Measurements from ENCODE around the gene RIPK1. TPM values are rescaled to one million over a fixed set of nuclear protein-coding genes. Genes with fewer than 3 reads are reported as not detected.
"Not testable (repeated sequence)": the region's sequence is repeated elsewhere in the genome, so short reads cannot be mapped to it uniquely, and the experiment has no call there.

RIPK1 gene
- total RNA-seq, 1 experiment from 2014 or later, result 18.3 TPM

- DNase-seq (ENCODE audit: low spot score), result no peak
Observed at GRCh38 chr6:3136292-3137011, 68.2 kb downstream of the RIPK1 start.

GRCh38 chr6:3137057-3137777, 68.9 kb downstream of the RIPK1 start:
- DNase-seq (ENCODE audit: low spot score), result no peak

GRCh38 chr6:3137873-3138272, 69.6 kb downstream of the RIPK1 start:
- not testable (repeated sequence) for DNase-seq (ENCODE audit: low spot score)

GRCh38 chr6:3138341-3138740, 70.0 kb downstream of the RIPK1 start:
- DNase-seq (ENCODE audit: low spot score), result no peak

GRCh38 chr6:3139090-3139903, 71.0 kb downstream of the RIPK1 start:
- peak; percentile 41 for DNase-seq (ENCODE audit: low spot score)

- DNase-seq (ENCODE audit: low spot score), result no peak
Observed at GRCh38 chr6:3140201-3140600, 71.9 kb downstream of the RIPK1 start.

- DNase-seq (ENCODE audit: low spot score), result no peak
Observed at GRCh38 chr6:3142536-3142935, 74.2 kb downstream of the RIPK1 start.

- no peak for DNase-seq (ENCODE audit: low spot score)
Observed at GRCh38 chr6:3143158-3143557, 74.9 kb downstream of the RIPK1 start.

GRCh38 chr6:3144571-3144970, 76.3 kb downstream of the RIPK1 start:
- DNase-seq (ENCODE audit: low spot score), result no peak

- DNase-seq (ENCODE audit: low spot score), result no peak
Observed at GRCh38 chr6:3147914-3148757, 79.8 kb downstream of the RIPK1 start.

GRCh38 chr6:3151691-3152090, 83.4 kb downstream of the RIPK1 start:
- DNase-seq (ENCODE audit: low spot score), result no peak

GRCh38 chr6:3152689-3153088, 84.4 kb downstream of the RIPK1 start:
- DNase-seq (ENCODE audit: low spot score), result no peak

GRCh38 chr6:3155416-3155815, 87.1 kb downstream of the RIPK1 start:
- not testable (repeated sequence) for DNase-seq (ENCODE audit: low spot score)

- DNase-seq (ENCODE audit: low spot score), result not testable (repeated sequence)
Observed at GRCh38 chr6:3156184-3157130, 88.2 kb downstream of the RIPK1 start.

- peak; percentile 54 for DNase-seq (ENCODE audit: low spot score)
Observed at GRCh38 chr6:3157131-3157933, 89.0 kb downstream of the RIPK1 start, which contains the start of gene TUBB2A. Gene TUBB2A (minus strand): TSS chr6:3157544. CDS start chr6:3157463, 81 bp downstream.

- peak; percentile 90 for DNase-seq (ENCODE audit: low spot score)
Observed at GRCh38 chr6:3159805-3160781, 91.8 kb downstream of the RIPK1 start.

- DNase-seq (ENCODE audit: low spot score), result peak; percentile 45
Observed at GRCh38 chr6:3162067-3162497, 93.8 kb downstream of the RIPK1 start.
